GM23338 (cell line): ENCODE measurements around the gene PDP2.

ENCODE experiments used
- CTCF ChIP-seq, 2 experiments: fragments of 200-600 bp in 1 of 2; sonication (generic) in 1 of 2; conservative IDR thresholded peaks; 2 replicates each; pipeline versions ENCODE4 v1.5.1 to v1.6.1; 2016 to 2017; ENCODE audit warnings: antibody characterized with exemption in 2 of 2, low read depth in 2 of 2, mild to moderate bottlenecking in 2 of 2, moderate library complexity in 1 of 2
- JUNB ChIP-seq: IDR thresholded peaks from one replicate; pipeline ENCODE4 v1.6.1; 2016; ENCODE audit warnings: antibody characterized with exemption; ENCODE audit not compliant: unreplicated experiment
- POLR2AphosphoS5 ChIP-seq: IDR thresholded peaks from 2 replicates; pipeline ENCODE4 v1.6.1; 2016; ENCODE audit warnings: antibody characterized with exemption, low read depth
- REST ChIP-seq: IDR thresholded peaks from one replicate; pipeline ENCODE4 v1.6.1; 2018; ENCODE audit warnings: antibody characterized with exemption; ENCODE audit not compliant: unreplicated experiment
- ZNF114 ChIP-seq: fragments of 250-450 bp; sonication (Bioruptor Pico); IDR thresholded peaks from 2 replicates; pipeline ENCODE4 v1.5.0; 2020; ENCODE audit warnings: mild to moderate bottlenecking, moderate library complexity

- no peak for TF ChIP-seq CTCF (conservative IDR thresholded peaks at IDR 0.05; ENCODE audit: low read depth in 2 of 2)
- TF ChIP-seq JUNB = no peak
- no peak for TF ChIP-seq ZNF114
- no peak for TF ChIP-seq REST
- TF ChIP-seq POLR2AphosphoS5 = peak; percentile 95
Observed at GRCh38 chr16:66880288-66881013, at the start of gene PDP2.
